SKM-1 (cell line): ENCODE results near the gene NFIX.

Experiments used
- DNase-seq: peaks from one replicate; lab custom pipeline; 2025; ENCODE audit not compliant: unreplicated experiment; lab: John Stamatoyannopoulos, UW

The NFIX gene

DNA sequence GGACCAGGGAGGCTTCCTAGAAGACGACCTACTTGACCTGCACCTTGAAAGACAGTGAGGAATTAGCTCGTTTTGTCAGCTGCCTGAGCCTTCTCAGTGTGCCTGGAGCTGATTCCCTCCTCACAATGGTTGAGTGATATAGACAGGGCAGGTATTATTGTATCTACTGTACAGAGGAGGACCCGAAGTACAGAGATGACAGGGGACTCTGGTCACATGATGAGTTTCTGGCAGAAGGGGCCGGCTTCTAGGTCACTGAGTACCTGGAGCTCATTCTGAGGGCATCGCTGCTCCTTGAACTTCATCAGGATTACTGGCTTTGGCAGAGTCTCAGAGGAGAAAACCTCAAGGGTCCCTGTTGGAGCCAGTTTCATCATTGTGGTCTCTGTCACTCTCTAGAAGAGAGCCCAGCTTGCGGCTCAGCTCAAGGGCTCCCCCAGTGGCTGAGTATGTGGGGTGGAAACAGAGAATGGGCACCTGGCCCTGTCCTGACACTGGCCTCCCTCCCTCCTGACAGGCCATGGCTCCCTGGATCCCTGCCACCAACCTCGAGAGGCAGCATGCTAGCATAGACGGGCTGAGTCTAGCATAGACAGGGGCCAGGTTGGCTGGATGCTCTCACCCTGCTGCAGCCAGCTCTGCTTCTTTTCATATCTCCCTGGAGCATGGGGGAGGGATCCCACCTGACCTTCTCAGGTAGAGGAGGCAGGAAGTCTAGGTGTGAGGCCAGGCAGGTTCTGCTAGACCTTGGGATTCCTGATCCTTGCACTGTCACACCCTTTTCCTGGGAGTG is 38.7 kb downstream of the NFIX start:
- no peak for DNase-seq

DNA sequence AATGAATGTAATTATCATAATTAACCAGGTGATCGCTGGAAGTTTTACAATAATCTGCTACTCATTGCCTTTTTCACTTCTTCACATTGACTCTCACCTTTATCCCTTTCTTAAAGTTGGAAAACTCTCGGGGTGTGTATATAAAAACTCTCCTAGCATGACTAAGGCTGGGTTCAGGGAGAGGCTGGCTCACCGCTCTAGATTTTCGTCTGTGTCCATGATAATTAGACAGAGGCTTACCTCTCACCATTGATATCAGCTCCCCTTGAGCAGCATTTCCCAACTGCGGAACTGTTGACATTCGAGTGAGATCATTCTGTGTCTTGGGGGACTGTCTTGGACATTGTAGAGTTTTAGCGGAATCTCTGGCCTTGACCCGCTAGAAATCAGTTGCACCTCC is 39.4 kb downstream of the NFIX start:
- no peak for DNase-seq

DNA sequence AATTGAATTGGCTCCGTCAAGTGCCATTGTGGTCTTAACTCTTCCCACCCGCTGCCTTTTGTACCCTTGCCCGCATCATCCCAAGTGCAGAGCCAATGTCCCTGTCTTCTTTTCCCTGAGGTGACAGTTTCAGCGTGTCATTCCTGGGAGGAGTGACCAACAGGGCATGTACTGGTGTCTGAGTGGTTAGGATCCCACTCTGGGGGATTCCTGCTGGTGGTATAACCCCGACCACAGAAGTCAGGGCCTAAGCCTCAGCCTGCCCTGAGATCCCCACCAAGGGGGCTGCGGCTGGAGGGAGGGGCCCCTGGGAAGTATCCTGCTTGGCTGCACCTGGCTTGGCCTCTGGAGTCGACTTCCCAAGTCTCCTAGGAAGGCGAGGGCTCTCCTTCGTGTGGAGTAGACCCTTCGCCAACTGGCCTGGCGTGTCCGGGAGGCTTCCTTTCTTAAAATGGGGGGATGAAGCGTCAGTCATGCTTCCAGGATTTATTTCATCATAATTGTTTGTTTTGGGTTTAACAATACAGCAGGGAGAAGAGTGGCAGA is 40.6 kb downstream of the NFIX start:
- no peak for DNase-seq

DNA sequence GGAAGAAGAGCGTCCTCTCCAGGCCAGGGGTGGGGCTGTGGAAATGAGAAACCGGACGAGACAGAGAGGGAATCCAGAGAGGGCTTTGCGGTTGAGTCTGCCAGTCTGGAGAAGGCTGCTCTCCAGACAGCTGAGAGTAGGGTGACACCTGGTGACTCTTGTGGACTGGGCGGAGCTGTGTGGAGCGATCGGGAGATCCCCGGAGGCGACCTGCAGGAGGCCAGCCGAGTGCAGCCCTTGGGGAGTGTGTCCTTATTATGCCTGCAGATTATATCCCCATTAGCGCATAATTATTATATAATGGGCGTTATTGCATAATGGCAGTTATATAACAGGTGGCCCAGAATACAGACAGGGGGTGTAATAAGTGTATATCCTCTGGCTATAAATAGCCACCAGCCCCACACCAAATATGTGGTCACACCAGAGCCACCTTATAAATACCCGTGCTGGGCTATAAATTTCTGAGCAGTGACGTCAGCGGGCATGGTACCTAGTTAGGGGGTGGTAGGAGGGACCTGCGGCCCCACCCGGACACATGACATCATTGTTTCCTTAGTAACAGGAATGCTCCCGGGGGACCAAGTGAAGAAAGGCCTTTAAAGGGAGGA is 41.2 kb downstream of the NFIX start:
- DNase-seq: no peak

DNA sequence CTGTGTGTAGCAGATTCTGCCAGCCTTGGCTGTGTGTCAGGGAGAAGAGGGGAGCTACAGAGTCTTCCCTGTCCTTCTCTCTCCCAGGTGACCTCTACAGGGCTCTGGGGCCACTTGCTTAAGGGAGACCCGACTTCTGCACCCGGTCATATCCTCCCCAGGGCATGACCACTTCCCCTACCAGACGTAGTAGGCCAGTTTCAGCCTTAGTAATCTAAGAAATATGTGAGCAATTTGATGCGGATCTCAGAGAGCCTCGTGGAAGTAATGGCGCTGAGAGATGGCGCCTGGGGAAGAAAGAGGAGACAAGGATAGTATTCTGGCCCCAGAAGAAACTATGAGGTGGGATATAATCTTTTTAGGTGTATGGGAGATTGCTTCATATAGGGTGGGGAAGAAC is 41.9 kb downstream of the NFIX start:
- no peak for DNase-seq

DNA sequence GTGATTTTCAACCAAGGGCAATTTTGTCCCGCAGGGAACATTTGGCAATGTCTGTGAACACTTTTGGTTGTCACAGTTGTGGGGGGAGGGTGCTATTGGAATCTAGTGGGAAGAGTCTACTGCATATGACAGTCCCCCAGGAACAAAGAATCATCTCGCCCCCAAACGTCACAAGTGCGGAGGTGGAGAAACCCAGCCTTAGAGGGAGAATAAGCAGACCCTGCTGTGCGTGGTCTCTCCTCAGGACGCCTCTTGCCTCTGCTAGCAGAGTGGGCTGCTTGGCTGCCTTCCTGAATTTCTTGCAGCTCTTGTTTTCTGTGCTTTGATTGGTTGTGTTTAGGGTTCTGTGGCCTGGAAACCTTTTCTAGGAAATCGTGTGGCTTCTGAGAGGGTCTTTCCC is 42.5 kb downstream of the NFIX start:
- DNase-seq: no peak

DNA sequence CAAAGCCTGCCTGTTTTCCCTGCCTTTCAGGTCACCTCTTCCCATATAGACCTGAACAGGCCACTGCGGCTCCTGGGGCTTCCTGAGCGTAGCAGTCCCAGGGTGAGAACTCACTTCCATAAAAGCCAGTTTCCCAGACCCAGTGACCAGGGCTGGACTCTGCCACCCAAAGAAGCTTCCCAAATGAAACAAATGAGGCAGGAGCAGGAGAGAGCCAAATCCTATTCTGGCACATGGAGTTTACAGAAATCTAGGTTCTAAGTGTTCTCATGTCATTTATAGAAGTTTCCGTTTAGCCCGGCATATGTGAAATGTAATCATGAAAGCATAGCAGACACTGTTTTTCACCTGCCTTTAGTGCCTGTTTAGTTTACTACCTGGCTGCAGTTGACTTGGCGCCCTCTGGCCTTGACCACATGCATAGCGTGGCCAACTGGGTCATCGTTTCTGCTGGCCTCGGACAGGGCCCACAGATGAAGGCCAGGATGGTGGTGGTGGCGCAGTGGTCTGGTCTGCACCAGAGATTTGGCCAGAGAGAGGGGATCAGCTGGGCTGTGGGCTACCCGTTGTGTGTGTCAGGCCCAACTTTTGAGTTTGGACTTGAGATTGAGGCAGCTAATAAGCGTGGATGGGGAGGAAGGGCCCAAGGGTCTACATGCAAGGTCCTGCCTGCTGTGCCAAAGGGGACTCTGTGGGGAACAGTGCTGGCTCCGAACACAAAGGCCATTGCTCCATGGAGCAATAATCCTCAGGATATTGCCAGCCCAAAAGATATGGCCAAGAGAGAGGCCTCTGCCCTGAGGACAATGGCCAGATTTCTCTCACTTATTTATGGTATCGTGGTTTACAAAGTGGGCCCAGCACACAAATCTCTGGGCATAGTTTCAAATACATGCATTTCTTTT is 43.3 kb downstream of the NFIX start:
- no peak for DNase-seq

DNA sequence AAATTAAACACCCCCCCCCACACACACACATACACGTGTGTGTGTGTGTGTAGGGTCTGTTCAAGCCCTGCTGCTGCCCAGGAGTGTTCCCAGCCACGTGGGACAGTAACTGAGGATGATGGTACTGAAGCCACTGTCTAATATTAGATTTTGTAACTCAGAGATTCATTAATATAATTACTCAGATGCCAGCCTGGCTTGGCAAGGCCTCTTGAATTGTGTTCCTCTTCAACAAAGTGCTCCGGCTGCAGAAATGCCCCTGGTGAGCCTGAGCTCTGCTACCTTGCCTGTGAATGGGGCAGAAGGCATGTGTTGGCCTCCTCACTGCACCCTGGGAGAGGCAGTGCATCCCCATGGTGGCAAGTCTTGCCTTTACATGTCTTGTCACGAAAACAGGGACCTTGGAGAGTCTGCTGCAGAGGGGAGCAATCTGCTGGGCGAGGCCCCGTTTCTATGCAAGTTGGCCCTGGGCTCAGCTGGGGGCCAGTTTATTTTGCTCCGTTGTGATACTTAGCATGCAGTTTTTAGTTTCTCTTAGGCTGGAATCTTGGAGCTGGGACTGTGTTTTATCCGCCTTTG is 44.0 kb downstream of the NFIX start:
- DNase-seq: no peak

DNA sequence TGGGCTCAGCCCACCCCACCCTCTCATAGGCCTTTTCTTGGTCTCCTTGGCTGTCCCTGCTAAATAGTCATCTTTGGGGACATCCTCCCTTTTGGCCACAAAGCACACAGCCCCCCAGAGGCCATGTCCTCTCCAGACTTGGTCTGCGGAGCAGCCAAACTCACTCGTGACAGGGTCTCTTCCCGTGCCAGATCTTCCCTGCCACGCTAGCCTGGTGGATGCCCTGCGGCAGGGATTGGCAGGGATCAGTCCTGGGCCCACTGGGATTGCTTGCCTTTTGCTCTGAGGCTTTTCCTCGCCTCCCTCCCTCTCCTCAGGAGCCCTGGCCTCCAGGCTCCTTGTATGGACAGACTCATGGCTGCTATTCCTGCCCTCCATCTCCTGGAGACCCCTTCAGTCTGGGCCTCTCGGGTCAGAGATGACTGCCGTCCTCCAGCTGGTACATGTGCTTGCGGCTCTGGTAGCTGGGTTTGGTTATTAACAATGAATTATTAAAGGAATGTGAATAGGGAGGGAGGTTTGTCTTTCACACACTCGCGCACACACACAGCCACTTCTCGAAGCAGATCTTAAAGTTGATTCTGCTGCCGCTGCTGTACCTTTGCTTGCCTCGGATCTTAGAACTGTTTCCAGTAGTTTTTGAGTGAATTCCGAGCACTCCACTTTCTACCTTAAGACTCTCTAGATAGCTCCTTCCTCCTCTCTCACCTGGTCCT is 45.1 kb downstream of the NFIX start:
- no peak for DNase-seq

DNA sequence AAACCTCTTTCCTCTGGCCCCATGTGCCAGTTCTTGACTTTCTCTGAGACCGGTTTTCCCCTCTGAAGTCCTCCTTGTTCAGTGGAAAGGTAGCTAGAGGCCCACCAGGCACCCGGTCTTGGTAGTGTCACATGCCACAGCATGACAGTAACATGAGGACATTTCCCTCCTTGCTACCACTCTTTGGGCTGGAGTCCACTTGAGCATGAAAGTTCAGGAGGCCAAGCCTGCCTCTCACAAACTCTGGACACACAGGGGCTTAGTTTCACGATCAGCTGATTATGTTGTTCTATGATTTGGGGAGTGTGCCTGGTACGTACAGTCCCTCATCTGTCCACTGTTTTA is 45.6 kb downstream of the NFIX start:
- no peak for DNase-seq

DNA sequence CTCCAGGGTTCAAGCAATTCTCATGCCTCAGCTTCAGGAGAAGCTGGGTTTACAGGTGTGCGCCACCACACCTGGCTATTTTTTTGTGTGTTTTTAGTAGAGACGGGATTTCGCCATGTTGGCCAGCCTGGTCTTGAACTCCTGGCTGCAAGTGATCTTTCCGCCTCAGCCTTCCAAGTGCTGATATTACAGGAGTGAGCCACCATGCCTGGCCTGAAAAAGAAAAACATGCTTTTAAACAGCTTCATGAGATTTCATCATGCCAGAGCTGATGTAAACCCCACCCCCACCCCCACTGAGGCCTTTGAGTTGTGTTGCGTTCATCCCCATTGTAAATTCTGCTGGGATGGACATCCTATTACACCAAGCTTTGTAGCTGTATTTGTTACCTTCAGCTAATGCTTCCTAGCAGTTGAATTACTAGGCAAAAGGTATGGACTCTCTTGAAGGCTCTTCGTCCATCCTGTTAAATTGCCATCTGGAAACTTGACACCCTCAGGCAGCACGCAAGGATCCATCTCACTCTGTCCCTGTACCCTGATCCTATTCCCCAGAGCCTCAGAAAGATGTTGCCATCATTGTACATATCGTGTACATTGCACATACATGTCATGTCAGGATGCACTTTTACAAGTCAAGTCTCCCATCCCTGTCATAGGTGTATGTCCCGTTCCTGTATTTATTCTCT is 47.3 kb downstream of the NFIX start:
- no peak for DNase-seq

DNA sequence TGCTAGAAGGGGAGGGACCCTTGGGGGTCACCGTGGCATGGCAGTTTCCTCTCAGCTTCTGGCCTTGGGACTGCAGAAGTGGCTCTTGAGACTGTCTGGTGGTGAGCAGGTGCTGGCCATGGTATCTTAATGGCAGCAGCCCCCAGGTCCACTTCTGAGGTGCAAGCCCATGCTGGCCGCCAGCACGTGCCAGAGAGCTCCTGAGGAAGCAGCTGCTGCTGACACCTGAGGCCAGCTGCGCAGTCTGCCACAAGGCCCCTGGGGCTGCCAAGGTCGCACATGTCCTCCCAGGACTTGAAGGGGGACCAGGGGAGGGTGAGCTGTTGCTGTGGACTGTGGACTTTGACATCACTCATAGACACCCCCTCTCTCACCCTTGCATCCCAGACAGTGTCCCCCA is 48.0 kb downstream of the NFIX start:
- no peak for DNase-seq

DNA sequence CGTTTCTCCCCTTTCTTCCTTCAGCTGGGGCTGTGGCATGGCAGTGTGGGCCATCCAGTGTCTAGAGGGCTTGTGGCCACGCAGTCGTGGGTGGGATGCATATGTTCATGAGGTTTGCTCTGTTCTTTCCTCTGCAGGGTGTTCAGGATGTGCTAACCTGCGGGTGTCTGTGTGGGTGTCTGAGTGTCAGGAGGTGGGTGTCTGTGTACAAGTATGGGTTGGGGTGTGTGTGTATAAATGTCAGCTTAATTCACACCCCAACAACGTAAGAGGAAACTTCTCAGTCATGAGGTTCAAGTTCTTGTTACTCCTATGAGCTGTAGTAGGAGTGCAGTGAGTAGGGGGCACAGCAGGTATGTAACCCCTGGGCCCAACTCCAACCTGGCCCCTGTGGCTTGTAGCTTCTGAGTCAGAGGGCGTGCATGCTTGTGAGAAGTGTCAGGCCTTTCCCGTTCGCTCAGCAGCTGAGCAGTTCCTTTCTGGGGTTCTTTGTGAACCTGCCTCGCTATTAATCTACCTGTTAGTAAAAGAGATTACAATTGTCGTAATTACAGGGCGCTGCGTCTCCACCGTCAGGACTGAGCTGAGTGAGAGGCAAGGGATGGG is 49.1 kb downstream of the NFIX start:
- DNase-seq: no peak

DNA sequence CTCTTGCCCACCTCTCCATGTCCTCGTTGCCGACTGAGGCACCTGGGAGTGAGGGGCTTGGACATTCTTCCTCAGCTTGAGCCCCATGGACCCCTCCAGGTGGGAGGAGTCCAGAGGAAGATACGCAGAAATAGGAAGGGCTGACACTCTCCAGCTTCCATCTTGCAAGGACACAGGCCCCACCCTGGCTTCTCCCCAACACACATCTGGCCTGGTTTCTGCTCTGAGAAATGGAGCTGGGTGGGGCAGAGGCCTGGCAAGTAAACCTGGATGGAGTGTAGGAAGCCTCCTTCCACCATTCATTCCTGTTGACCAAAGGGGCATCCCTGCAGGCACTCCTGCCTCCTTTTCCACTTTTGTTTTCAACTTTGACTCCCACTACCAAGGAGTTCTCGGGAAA is 50.5 kb downstream of the NFIX start:
- DNase-seq: no peak

DNA sequence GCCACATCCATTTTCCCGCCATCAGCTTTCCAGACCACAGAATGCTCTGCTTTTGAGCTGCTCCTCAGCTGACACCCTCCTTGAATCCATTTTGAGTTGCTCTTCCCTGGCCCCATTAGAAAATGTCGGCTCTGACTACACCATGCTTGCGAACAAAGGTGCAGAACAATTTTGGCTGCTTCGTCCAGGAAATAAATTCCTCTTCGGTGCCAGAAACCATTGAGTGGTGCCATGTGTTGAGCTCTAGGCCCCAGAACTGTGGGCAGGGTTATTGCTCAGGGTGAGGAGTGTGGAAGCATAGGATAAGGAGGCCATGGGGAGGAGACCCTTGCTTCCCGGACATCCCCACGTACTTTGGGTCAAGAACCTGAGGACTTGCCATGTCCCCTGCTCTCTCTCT is 52.1 kb downstream of the NFIX start:
- no peak for DNase-seq

DNA sequence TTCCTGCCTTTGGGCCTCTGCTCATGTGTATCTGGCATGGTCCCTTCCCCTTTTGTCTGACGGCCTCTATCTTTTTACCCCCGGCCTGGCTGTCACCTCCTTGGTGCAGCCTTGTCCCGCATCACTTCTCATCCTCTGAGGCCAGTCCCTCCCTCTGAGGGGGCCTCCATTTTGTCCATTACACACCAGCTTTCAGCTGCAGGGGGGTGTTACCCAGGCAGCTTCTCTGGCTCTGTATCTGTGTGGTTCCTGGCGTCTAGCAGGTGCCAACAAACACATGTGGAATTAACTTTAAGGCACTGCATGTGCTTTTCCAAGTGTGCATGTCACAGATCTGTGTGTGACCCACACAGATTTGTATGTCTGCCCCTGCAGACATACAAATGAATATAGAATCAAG is 55.0 kb downstream of the NFIX start:
- no peak for DNase-seq

DNA sequence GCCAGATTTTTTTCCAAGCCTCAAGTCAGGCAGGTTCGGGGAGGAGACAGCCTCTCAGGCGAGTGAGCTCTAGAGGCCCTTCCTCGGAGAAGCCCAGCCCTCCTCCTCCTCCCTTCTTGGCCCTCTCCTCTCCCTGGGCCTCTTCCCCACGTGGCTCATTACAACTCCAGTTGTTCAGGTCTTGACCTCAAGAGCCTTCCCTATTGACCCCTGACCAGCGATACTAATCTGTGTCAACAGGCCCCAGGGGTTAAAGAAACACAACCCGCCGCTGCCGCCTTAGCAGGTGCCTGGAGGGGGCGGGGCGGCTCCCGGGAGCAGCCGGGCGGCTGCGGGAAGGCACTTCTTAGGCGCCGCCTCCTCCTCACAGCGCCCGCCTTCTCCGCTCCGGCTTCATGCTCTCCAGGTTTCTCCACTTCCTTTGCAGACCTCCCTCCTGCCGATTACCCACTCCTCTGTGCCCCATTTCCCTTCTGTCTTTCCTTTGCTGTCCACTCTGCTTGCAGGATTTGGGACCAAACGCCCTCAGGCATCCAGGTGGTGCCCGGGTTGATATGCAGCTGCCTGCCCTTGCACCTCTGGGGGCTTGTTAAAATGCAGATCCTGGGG is 56.4 kb downstream of the NFIX start:
- no peak for DNase-seq

DNA sequence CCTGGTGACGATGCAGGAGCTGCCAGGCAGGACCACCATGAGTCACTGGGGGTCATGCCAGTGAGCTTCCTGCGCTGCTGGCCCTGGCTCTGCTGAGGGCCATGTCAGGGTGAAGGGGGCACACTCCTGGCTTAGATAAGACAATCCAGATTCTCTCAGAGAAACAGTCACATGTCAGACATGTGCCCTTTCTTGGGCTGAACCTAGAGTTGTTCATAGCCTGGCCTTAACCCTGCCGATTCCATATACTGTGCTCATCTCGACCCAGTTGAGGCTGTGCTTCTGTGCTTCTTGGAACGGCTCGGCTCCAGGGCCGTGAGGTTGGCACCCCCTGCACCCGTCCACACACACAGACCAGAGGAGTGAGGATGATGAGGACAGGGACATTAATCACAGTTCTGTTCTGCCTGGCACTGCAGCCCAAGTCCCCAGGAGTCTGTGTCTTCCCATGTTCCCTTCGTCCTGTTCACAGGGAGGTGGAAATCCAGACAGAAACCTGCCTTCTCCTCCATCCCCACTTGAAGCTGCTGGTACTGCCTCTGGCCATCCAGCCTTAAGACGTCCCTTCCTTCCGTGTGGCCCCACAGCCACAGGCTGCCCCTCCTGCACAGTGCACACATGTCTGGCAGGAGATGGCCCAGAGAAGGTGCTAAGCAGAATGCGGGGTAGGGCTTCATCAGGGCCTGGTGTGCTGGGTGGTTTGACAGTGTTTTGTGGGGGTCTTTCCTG is 57.3 kb downstream of the NFIX start:
- no peak for DNase-seq

DNA sequence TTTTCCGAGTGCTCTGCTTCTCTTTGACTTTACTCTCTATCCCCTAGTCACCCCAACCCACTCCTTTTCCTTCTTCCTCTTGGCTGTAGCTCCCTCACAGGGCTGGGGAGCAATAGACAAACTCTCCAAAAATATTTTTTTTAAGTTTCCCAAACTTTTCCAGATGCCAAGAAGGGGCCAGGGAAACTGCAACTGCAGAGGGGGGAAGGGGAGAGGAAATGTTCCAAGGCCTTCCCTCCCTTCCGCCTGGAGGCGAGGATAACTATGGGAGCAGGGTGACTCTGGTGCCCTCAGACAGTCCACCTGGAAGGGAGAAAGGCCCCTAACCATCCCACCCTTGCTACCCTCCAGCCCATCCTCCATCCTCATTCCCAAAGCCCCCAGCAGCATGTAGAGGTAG is 58.0 kb downstream of the NFIX start:
- no peak for DNase-seq
